Muscle layer of colon (tissue), 2 donors: ENCODE measurements around the gene FAM9C.

Experiments used
- H3K27ac ChIP-seq: one replicate; pipeline ENCODE4 v1.7.0; 2013; ENCODE audit warnings: low read depth, mild to moderate bottlenecking, low read length, moderate library complexity
- H3K27me3 ChIP-seq, 2 donors: one replicate each; pipeline ENCODE4 v1.7.0; 2013; ENCODE audit warnings: low read length in 2 of 2, mild to moderate bottlenecking in 2 of 2; ENCODE audit not compliant: insufficient read depth in 2 of 2, control insufficient read depth in 1 of 2
- H3K36me3 ChIP-seq: one replicate; pipeline ENCODE4 v1.7.0; 2013; ENCODE audit warnings: mild to moderate bottlenecking, low read length; ENCODE audit not compliant: insufficient read depth
- H3K4me1 ChIP-seq: one replicate; pipeline ENCODE4 v1.7.0; 2013; ENCODE audit warnings: mild to moderate bottlenecking, low read length; ENCODE audit not compliant: insufficient read depth
- H3K4me3 ChIP-seq, 2 donors: one replicate each; pipeline ENCODE4 v1.7.0; 2013; ENCODE audit warnings: low read length in 2 of 2, low read depth in 1 of 2, mild to moderate bottlenecking in 1 of 2, moderate library complexity in 1 of 2
- H3K9ac ChIP-seq: one replicate; pipeline ENCODE4 v1.7.0; 2013; ENCODE audit warnings: low read length
- H3K9me3 ChIP-seq: one replicate; pipeline ENCODE4 v1.7.0; 2013; ENCODE audit warnings: mild to moderate bottlenecking, low read length
- donor health status: abdominal sarcoma.
- donor health status: Adenocarcinoma of cecum.

FAM9C gene

GRCh38 chrX:12999422-12999821 lies 45.0 kb downstream of the FAM9C start:
- Histone ChIP-seq H3K36me3 (no peaks in the 10 kb centered on the region), H3K4me1 (no peaks in the 10 kb centered on the region), H3K9ac (no peak overlapping the region), H3K27me3 (no peaks in the 10 kb centered on the region), H3K9me3 (no peaks in the 10 kb centered on the region), H3K27ac (no peak overlapping the region), H3K4me3 (no peak overlapping the region)

- H3K27me3 ChIP-seq, result no peaks in the 10 kb centered on the region
- no peak overlapping the region for H3K27ac ChIP-seq
- no peaks in the 10 kb centered on the region for H3K9me3 ChIP-seq
- no peak overlapping the region for H3K4me3 ChIP-seq
- no peaks in the 10 kb centered on the region for H3K4me1 ChIP-seq
- no peak overlapping the region for H3K9ac ChIP-seq
- H3K36me3 ChIP-seq, result no peaks in the 10 kb centered on the region
These were observed 46.3 kb downstream of the FAM9C start for GRCh38 chrX:12997906-12998687.

GRCh38 chrX:12996934-12997435 lies 47.4 kb downstream of the FAM9C start:
- Histone ChIP-seq H3K9me3 (no peaks in the 10 kb centered on the region), H3K36me3 (no peaks in the 10 kb centered on the region), H3K27ac (no peak overlapping the region), H3K4me1 (no peaks in the 10 kb centered on the region), H3K27me3 (no peaks in the 10 kb centered on the region), H3K4me3 (no peak overlapping the region), H3K9ac (no peak overlapping the region)

- no peaks in the 10 kb centered on the region for H3K36me3 ChIP-seq
- H3K9me3 ChIP-seq, result no peaks in the 10 kb centered on the region
- no peak overlapping the region for H3K9ac ChIP-seq
- H3K4me1 ChIP-seq, result no peaks in the 10 kb centered on the region
- H3K27ac ChIP-seq, result no peak overlapping the region
- H3K27me3 ChIP-seq, result no peaks in the 10 kb centered on the region
- H3K4me3 ChIP-seq, result no peak overlapping the region
These were observed 50.1 kb downstream of the FAM9C start for GRCh38 chrX:12994321-12994720.

GRCh38 chrX:12993826-12994225 lies 50.6 kb downstream of the FAM9C start:
- Histone ChIP-seq H3K27me3 (no peaks in the 10 kb centered on the region), H3K9ac (no peak overlapping the region), H3K36me3 (no peaks in the 10 kb centered on the region), H3K27ac (no peak overlapping the region), H3K4me3 (no peak overlapping the region), H3K9me3 (no peaks in the 10 kb centered on the region), H3K4me1 (no peaks in the 10 kb centered on the region)

GRCh38 chrX:12992544-12993118 lies 51.8 kb downstream of the FAM9C start:
- Histone ChIP-seq H3K4me1 (no peaks in the 10 kb centered on the region), H3K27ac (no peak overlapping the region), H3K36me3 (no peaks in the 10 kb centered on the region)

GRCh38 chrX:12991575-12991974 lies 52.8 kb downstream of the FAM9C start:
- no peaks in the 10 kb centered on the region for H3K27me3 ChIP-seq

More at GRCh38 chrX:12992544-12993118, 51.8 kb downstream of the FAM9C start:
- Histone ChIP-seq H3K4me3 (no peak overlapping the region), H3K9me3 (no peaks in the 10 kb centered on the region), H3K27me3 (no peaks in the 10 kb centered on the region), H3K9ac (no peak overlapping the region)

GRCh38 chrX:12989461-12989860 lies 55.0 kb downstream of the FAM9C start:
- no peak overlapping the region for H3K4me3 ChIP-seq
- no peak overlapping the region for H3K9ac ChIP-seq
- no peaks in the 10 kb centered on the region for H3K4me1 ChIP-seq
- no peak overlapping the region for H3K27ac ChIP-seq
- no peaks in the 10 kb centered on the region for H3K27me3 ChIP-seq
- H3K36me3 ChIP-seq, result no peaks in the 10 kb centered on the region
- H3K9me3 ChIP-seq, result no peaks in the 10 kb centered on the region

More at GRCh38 chrX:12991575-12991974, 52.8 kb downstream of the FAM9C start:
- no peak overlapping the region for H3K4me3 ChIP-seq
- no peaks in the 10 kb centered on the region for H3K36me3 ChIP-seq
- H3K9ac ChIP-seq, result no peak overlapping the region
- H3K27ac ChIP-seq, result no peak overlapping the region
- H3K9me3 ChIP-seq, result no peaks in the 10 kb centered on the region
- no peaks in the 10 kb centered on the region for H3K4me1 ChIP-seq

GRCh38 chrX:12988797-12989196 lies 55.6 kb downstream of the FAM9C start:
- H3K4me1 ChIP-seq, result no peaks in the 10 kb centered on the region
- no peaks in the 10 kb centered on the region for H3K36me3 ChIP-seq
- no peak overlapping the region for H3K9ac ChIP-seq
- H3K9me3 ChIP-seq, result no peaks in the 10 kb centered on the region
- no peak overlapping the region for H3K27ac ChIP-seq
- H3K4me3 ChIP-seq, result no peak overlapping the region
- H3K27me3 ChIP-seq, result no peaks in the 10 kb centered on the region

- Histone ChIP-seq H3K27me3 (no peaks in the 10 kb centered on the region), H3K4me1 (no peaks in the 10 kb centered on the region), H3K4me3 (no peak overlapping the region), H3K9me3 (no peaks in the 10 kb centered on the region), H3K9ac (no peak overlapping the region), H3K27ac (no peak overlapping the region), H3K36me3 (no peaks in the 10 kb centered on the region)
These were observed 56.4 kb downstream of the FAM9C start for GRCh38 chrX:12987900-12988594.

GRCh38 chrX:12987340-12987739 lies 57.1 kb downstream of the FAM9C start:
- Histone ChIP-seq H3K27me3 (no peaks in the 10 kb centered on the region), H3K9ac (no peak overlapping the region), H3K4me1 (no peaks in the 10 kb centered on the region), H3K27ac (no peak overlapping the region), H3K9me3 (no peaks in the 10 kb centered on the region), H3K4me3 (no peak overlapping the region), H3K36me3 (no peaks in the 10 kb centered on the region)
